Measurements from ENCODE around the gene PRPF8.

Gene PRPF8

GRCh38 chr17:1684378-1685189 lies at the start of gene PRPF8:
PRPF8 (minus strand) TSS chr17:1684867; CDS start chr17:1684571, 296 bp downstream.
- H3K4me3 ChIP-seq (ENCODE audit: low read length) = peak within 1 kb of the TSS; percentile 66
- DNase-seq (ENCODE audit: low read depth) = peak; percentile 95
- TF ChIP-seq CTCF (conservative IDR thresholded peaks at IDR 0.05; ENCODE audit: low read length) = no peak

GRCh38 chr17:1733759-1734158 lies 49.1 kb upstream of the PRPF8 start:
- no peak for TF ChIP-seq CTCF (conservative IDR thresholded peaks at IDR 0.05; ENCODE audit: low read length)
- H3K4me3 ChIP-seq (ENCODE audit: low read length) = no peak overlapping the region
- no peak for DNase-seq (ENCODE audit: low read depth)

DNA sequence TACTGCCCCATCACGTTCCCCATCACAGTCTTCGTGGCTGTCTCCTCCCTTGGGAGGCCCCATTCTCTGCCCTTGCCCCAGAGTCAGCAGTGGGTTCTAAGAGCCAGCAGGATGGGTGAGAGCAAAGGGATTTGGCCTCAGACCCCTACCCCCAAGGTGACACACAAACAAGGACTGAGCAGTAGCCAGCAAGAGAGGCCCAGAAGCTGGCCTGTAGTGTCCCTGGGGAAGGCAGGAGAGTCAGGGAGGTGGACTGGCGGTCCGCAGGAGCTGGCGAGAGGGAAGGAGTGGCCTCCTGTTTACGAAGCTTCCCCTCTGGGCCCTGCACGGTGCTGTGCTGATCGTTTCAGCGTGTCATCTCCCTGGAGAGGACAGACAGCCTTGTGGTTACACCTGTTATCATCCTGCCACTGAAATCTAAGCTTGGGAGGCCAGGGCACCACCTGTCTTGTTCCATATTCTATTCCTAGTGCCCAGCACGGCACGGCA lies 48.2 kb upstream of the PRPF8 start:
- DNase-seq (ENCODE audit: low read depth) = no peak
- no peak for TF ChIP-seq CTCF (conservative IDR thresholded peaks at IDR 0.05; ENCODE audit: low read length)
- no peak overlapping the region for H3K4me3 ChIP-seq (ENCODE audit: low read length)

GRCh38 chr17:1732241-1732832 lies 47.7 kb upstream of the PRPF8 start:
- H3K4me3 ChIP-seq (ENCODE audit: low read length) = no peak overlapping the region
- TF ChIP-seq CTCF (conservative IDR thresholded peaks at IDR 0.05; ENCODE audit: low read length) = no peak

DNA sequence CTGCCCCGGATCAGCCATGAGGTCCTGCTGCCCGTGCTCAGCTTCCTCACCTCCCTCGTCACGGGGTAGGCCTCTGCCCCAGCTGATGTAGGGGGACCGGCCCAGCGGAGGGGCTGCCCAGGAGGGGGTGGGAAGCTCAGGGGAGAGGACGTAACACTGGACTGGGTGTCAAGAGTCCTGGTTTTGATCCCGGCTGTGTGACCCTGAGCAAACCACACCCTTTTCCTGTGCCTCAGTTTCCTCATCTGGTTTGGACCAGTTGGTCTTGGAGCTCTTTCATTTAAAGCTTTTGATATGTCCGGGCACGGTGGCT lies 46.5 kb upstream of the PRPF8 start:
- no peak overlapping the region for H3K4me3 ChIP-seq (ENCODE audit: low read length)
- no peak for DNase-seq (ENCODE audit: low read depth)
- TF ChIP-seq CTCF (conservative IDR thresholded peaks at IDR 0.05; ENCODE audit: low read length) = no peak

More at GRCh38 chr17:1732241-1732832, 47.7 kb upstream of the PRPF8 start:
- DNase-seq (ENCODE audit: low read depth) = no peak

DNA sequence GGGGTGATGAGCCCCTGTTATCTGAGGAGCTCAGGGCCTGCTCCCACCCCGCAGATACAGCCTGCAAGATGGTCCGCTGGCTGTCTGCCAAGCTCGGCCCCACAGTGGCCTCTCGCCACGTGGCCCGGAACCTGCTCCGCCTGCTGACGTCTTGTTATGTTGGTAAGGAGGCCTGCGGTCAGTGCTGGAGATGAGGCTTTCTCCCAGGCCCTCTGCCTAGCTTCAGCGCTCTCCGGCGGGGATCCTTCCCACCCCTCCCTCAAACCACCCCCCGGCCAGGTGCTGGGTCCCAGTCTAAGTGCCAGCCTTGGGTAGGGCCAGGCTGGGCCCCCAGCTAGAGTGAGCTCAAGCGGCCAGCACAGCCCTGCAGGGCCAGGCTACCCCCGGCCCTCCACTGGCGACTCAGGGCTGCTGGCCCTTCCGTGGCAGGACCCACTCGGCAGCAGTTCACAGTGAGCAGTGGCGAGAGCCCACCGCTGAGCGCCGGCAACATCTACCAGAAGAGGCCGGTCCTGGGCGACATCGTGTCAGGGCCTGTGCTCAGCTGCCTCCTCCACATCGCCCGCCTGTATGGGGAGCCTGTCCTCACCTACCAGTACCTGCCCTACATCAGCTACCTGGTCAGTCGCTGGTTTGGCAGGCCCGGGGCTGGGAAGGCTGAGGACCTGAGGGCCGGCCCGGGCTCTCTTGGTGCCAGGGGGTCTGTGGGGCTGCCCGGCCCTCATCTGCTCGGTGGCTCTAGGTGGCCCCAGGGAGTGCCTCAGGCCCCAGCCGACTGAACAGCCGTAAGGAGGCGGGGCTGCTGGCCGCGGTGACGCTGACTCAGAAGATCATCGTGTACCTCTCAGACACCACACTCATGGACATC lies 45.9 kb upstream of the PRPF8 start:
- TF ChIP-seq CTCF (conservative IDR thresholded peaks at IDR 0.05; ENCODE audit: low read length) = no peak
- peak overlapping the region; percentile 5; the same call in 1 of the 2 replicates for H3K4me3 ChIP-seq (ENCODE audit: low read length)
- peak; percentile 82 for DNase-seq (ENCODE audit: low read depth)
